Fibroblast of lung (primary cell): ENCODE measurements around the gene TMEM203.

Experiments used
- CTCF ChIP-seq, 2 donors: IDR thresholded peaks in 1 of 2; conservative IDR thresholded peaks in 1 of 2; 1 replicate in 1 of 2; 2 replicates in 1 of 2; pipeline ENCODE4 v1.5.1; 2011 to 2012; ENCODE audit warnings: low read length in 2 of 2, control low read depth in 1 of 2, inconsistent platforms in 1 of 2, low read depth in 1 of 2, mild to moderate bottlenecking in 1 of 2
- EZH2 ChIP-seq: IDR thresholded peaks from 2 replicates; pipeline ENCODE4 v1.5.1; 2012; ENCODE audit warnings: low read length, control low read depth, mild to moderate bottlenecking; ENCODE audit errors: missing control alignments

- TF ChIP-seq CTCF (conservative IDR thresholded peaks at IDR 0.05 in 1 of 2, IDR thresholded peaks at IDR 0.05 in 1 of 2; ENCODE audit: low read depth in 1 of 2, low read length in 2 of 2) (no peak), EZH2 (no peak)
These were observed 16.2 kb upstream of the TMEM203 start for GRCh38 chr9:137221506-137222111.
